Neural cell (in vitro differentiated cells): ENCODE data around the gene KCNJ12. TPM values are rescaled to one million over a fixed set of nuclear protein-coding genes. Genes with fewer than 3 reads are reported as not detected.

ENCODE experiments used
- H2AFZ ChIP-seq: fragments of 200-600, 300-800 bp; sonication (generic), shearing (Covaris generic); 2 replicates; pipeline ENCODE4 v1.6.0; 2014; ENCODE audit warnings: low read depth, mild to moderate bottlenecking, antibody characterized with exemption, low read length, moderate library complexity
- H3F3A ChIP-seq: fragments of 200-600 bp; shearing (Covaris generic); 2 replicates; pipeline ENCODE4 v1.6.1; 2016; ENCODE audit warnings: mild to moderate bottlenecking, moderate library complexity, mixed read lengths, antibody characterized with exemption, low read length; ENCODE audit not compliant: insufficient read depth, poor library complexity, severe bottlenecking
- H3K27ac ChIP-seq: fragments of 200-600, 300-800 bp; sonication (generic), shearing (Covaris generic); 2 replicates; pipeline ENCODE4 v1.5.1; 2014; ENCODE audit warnings: mild to moderate bottlenecking, low read length, moderate library complexity
- H3K27me3 ChIP-seq: fragments of 300-800, 200-600 bp; sonication (generic), shearing (Covaris generic); 2 replicates; pipeline ENCODE4 v1.6.0; 2014; ENCODE audit warnings: mild to moderate bottlenecking, low read depth, low read length, moderate library complexity; ENCODE audit not compliant: insufficient read depth
- H3K36me3 ChIP-seq: fragments of 300-800, 200-600 bp; sonication (generic), shearing (Covaris generic); 2 replicates; pipeline ENCODE4 v1.5.1; 2014; ENCODE audit warnings: mild to moderate bottlenecking, antibody characterized with exemption, low read length, moderate library complexity; ENCODE audit not compliant: insufficient read depth
- H3K4me2 ChIP-seq: fragments of 300-800, 200-600 bp; sonication (generic), shearing (Covaris generic); 2 replicates; pipeline ENCODE4 v1.6.0; 2014; ENCODE audit warnings: mild to moderate bottlenecking, low read length
- H3K4me3 ChIP-seq: fragments of 300-800, 200-600 bp; sonication (generic), shearing (Covaris generic); 2 replicates; pipeline ENCODE4 v1.5.1; 2014; ENCODE audit warnings: mild to moderate bottlenecking, low read length, moderate library complexity
- H3K79me2 ChIP-seq: fragments of 200-600 bp; shearing (Covaris generic); replicated peaks from 2 replicates; pipeline ENCODE4 v1.6.0; 2014; ENCODE audit warnings: mild to moderate bottlenecking, low read length, moderate library complexity; ENCODE audit not compliant: insufficient read depth
- H3K9ac ChIP-seq: fragments of 300-800, 200-600 bp; sonication (generic), shearing (Covaris generic); 2 replicates; pipeline ENCODE4 v1.6.1; 2016; ENCODE audit warnings: mild to moderate bottlenecking, low read length, mixed read lengths
- H3K9me2 ChIP-seq: fragments of 200-600 bp; shearing (Covaris generic); 2 replicates; pipeline ENCODE4 v1.6.1; 2016; ENCODE audit warnings: mild to moderate bottlenecking, low read length, mixed read lengths; ENCODE audit not compliant: insufficient read depth
- H3K9me3 ChIP-seq: fragments of 200-600, 300-800 bp; sonication (generic), shearing (Covaris generic); 2 replicates; pipeline ENCODE4 v1.6.1; 2016; ENCODE audit warnings: mild to moderate bottlenecking, mixed run types, low read length, moderate library complexity, mixed read lengths
- H4K20me1 ChIP-seq: fragments of 200-600 bp; shearing (Covaris generic); 2 replicates; pipeline ENCODE4 v1.6.1; 2016; ENCODE audit warnings: mild to moderate bottlenecking, mixed run types; ENCODE audit not compliant: insufficient read depth
- EP300 ChIP-seq: fragments of 450-650 bp; conservative IDR thresholded peaks from 2 replicates; pipeline ENCODE4 v1.6.1; 2014; ENCODE audit warnings: antibody characterized with exemption, mild to moderate bottlenecking, moderate library complexity; ENCODE audit not compliant: poor library complexity, severe bottlenecking
- EZH2 ChIP-seq: fragments of 200-600, 300-800 bp; shearing (Covaris generic), sonication (generic); IDR thresholded peaks from 2 replicates; pipeline ENCODE4 v1.6.1; 2014; ENCODE audit warnings: antibody characterized with exemption, low read length, borderline replicate concordance, mild to moderate bottlenecking; ENCODE audit not compliant: insufficient read depth, poor library complexity, severe bottlenecking
- MXI1 ChIP-seq: fragments of 450-650 bp; conservative IDR thresholded peaks from 2 replicates; pipeline ENCODE4 v1.6.1; 2014; ENCODE audit warnings: antibody characterized with exemption, mild to moderate bottlenecking; ENCODE audit not compliant: poor library complexity, severe bottlenecking
- POLR2AphosphoS5 ChIP-seq: IDR thresholded peaks from 2 replicates; pipeline ENCODE4 v1.6.1; 2012
- RAD21 ChIP-seq: fragments of 450-650 bp; conservative IDR thresholded peaks from 2 replicates; pipeline ENCODE4 v1.6.1; 2014; ENCODE audit warnings: antibody characterized with exemption, mild to moderate bottlenecking, moderate library complexity
- REST ChIP-seq: IDR thresholded peaks from 2 replicates; pipeline ENCODE4 v1.6.1; 2012; ENCODE audit warnings: borderline replicate concordance
- SMC3 ChIP-seq: fragments of 450-650 bp; conservative IDR thresholded peaks from 2 replicates; pipeline ENCODE4 v1.6.1; 2014; ENCODE audit warnings: antibody characterized with exemption, mild to moderate bottlenecking, moderate library complexity; ENCODE audit not compliant: poor library complexity
- TAF1 ChIP-seq: IDR thresholded peaks from 2 replicates; pipeline ENCODE4 v1.6.1; 2012; ENCODE audit warnings: low read depth
- polyA plus RNA-seq: library from polyadenylated mRNA; depleted of rRNA; stranded (reverse); fragments of >200 nt; gene quantifications from 2 replicates; pipeline ENCODE4 v1.2.3, GENCODE V29; 2014
- TF ChIP-seq, protein P1 (sequence below): fragments of 450-650 bp; IDR thresholded peaks from 2 replicates; pipeline ENCODE4 v1.5.1; 2014; ENCODE audit warnings: antibody characterized with exemption, mild to moderate bottlenecking, moderate library complexity; ENCODE audit not compliant: poor library complexity, severe bottlenecking

Gene KCNJ12
- polyA plus RNA-seq, 1 donor from 2014 or later, result 1.3 TPM

DNA sequence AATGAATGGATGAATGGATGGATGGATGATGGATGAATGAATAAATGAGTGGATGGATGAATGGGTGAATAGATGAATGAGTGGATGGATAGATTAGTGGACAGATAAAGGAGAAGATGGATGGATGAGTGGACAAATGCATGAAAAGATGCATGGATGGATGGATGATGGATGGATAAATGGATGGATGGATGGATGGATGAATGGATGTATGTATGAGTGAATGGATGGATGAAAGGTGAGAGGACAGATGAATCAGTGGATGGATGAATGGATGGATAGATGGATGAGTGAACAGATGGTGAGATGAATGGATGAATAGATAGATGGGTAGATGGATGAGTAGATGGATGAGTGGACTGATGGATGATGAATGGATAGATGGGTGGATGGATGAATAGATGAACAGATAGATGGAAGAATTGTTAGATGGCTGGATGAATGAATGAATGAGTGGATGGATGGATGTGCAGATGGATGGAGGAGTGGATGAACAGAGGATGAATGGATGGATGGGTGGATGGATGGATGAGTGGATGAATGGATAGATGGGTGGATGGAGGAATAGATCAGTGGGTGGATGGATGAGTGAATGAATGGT lies 13.7 kb upstream of the KCNJ12 start:
- no peak for TF ChIP-seq TAF1
- TF ChIP-seq REST, result no peak
- no peak for TF ChIP-seq POLR2AphosphoS5
- TF ChIP-seq RAD21, result no peak
- TF ChIP-seq, protein P1, sequence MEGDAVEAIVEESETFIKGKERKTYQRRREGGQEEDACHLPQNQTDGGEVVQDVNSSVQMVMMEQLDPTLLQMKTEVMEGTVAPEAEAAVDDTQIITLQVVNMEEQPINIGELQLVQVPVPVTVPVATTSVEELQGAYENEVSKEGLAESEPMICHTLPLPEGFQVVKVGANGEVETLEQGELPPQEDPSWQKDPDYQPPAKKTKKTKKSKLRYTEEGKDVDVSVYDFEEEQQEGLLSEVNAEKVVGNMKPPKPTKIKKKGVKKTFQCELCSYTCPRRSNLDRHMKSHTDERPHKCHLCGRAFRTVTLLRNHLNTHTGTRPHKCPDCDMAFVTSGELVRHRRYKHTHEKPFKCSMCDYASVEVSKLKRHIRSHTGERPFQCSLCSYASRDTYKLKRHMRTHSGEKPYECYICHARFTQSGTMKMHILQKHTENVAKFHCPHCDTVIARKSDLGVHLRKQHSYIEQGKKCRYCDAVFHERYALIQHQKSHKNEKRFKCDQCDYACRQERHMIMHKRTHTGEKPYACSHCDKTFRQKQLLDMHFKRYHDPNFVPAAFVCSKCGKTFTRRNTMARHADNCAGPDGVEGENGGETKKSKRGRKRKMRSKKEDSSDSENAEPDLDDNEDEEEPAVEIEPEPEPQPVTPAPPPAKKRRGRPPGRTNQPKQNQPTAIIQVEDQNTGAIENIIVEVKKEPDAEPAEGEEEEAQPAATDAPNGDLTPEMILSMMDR, result no peak
- TF ChIP-seq EZH2, result no peak
- no peak for TF ChIP-seq SMC3
- no peak for TF ChIP-seq EP300
- no peak for TF ChIP-seq MXI1
- H4K20me1 ChIP-seq, result no peaks in the 10 kb centered on the region

DNA sequence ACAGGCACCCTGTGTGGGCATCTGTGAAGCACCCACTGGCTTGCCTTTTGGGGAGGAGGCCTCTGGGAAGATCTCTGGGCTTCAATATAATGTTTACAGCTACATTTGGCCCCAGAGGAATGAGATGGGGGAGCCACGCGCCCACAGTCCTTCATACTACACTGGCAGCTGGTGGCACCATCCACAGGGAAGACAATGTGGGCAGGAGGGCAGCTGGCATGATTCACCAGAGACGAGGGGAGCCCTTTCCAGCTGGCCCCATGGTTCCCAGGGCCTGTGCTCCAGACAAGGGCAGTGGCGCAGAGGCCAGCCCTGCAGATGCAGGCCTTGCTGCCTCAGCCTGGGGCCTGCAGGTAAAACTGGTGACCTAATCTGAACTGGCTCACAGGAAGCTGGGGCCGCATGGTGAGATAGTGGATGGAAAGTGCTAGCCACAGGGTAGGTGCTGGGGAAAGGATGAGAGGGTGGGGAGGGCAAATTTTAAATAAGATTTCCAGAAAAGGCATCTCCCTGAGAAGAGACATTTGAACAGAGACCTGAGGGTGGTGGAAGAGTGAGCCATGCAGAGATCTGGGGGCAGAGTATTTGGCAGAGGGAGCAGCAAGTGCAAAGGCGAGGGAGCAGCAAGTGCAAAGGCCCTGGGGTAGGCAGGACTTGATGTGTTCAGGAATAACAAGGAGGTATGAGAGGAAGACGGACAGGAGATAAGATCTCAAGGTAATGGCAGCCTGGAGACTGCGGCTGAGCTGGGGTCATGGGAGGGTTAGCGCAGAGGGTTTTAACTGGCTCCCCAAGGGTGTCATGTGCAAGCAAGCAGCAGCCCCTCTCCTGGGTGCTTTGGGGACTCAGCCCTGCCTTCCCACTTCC lies 12.1 kb upstream of the KCNJ12 start:
- H3K36me3 ChIP-seq, result no peaks in the 10 kb centered on the region
- H3K9me2 ChIP-seq, result no peaks in the 10 kb centered on the region
- H3K4me3 ChIP-seq, result no peak overlapping the region

More for the DNA sequence above, 13.7 kb upstream of the KCNJ12 start:
- Histone ChIP-seq H3K4me3 (no peak overlapping the region), H3F3A (no peaks in the 10 kb centered on the region), H3K36me3 (no peaks in the 10 kb centered on the region), H3K9ac (no peak overlapping the region), H2AFZ (no peak overlapping the region), H3K9me3 (no peaks in the 10 kb centered on the region), H3K27ac (no peak overlapping the region), H3K9me2 (no peaks in the 10 kb centered on the region), H3K4me2 (no peak overlapping the region), H3K79me2 (no peaks in the 10 kb centered on the region), H3K27me3 (no peaks in the 10 kb centered on the region)

More for the DNA sequence above, 12.1 kb upstream of the KCNJ12 start:
- Histone ChIP-seq H3K27ac (no peak overlapping the region), H3K4me2 (no peak overlapping the region), H3K27me3 (no peaks in the 10 kb centered on the region), H2AFZ (no peak overlapping the region), H3K9me3 (no peaks in the 10 kb centered on the region), H3K9ac (no peak overlapping the region), H3F3A (no peaks in the 10 kb centered on the region), H3K79me2 (no peaks in the 10 kb centered on the region), H4K20me1 (no peaks in the 10 kb centered on the region)
- TF ChIP-seq EP300 (no peak), TAF1 (no peak), SMC3 (no peak), MXI1 (no peak), POLR2AphosphoS5 (no peak), RAD21 (no peak), REST (no peak), EZH2 (no peak)
- TF ChIP-seq, protein P1, result no peak
